Measurements from ENCODE around the gene ASRGL1.

GRCh38 chr11:62402226-62402959 lies 65.1 kb downstream of the ASRGL1 start:
- TF ChIP-seq PPARA (CRISPR knock-in tag; IDR thresholded peaks at IDR 0.05; ENCODE audit: borderline replicate concordance): no peak
- no peak for TF ChIP-seq PATZ1 (CRISPR knock-in tag; IDR thresholded peaks at IDR 0.05; ENCODE audit: borderline replicate concordance)
- TF ChIP-seq RARB (CRISPR knock-in tag; IDR thresholded peaks at IDR 0.05): no peak
- TF ChIP-seq TCF4 (CRISPR knock-in tag; IDR thresholded peaks at IDR 0.05; ENCODE audit: borderline replicate concordance): no peak
- TF ChIP-seq CSRNP3 (CRISPR knock-in tag; IDR thresholded peaks at IDR 0.05): no peak
- no peak for TF ChIP-seq ISL1 (CRISPR knock-in tag; IDR thresholded peaks at IDR 0.05)
- TF ChIP-seq TSHZ2 (CRISPR knock-in tag; IDR thresholded peaks at IDR 0.05): no peak
- TF ChIP-seq ARNTL (CRISPR knock-in tag; IDR thresholded peaks at IDR 0.05; ENCODE audit: borderline replicate concordance, low read depth): no peak
- no peak for TF ChIP-seq SNAI2 (CRISPR knock-in tag; IDR thresholded peaks at IDR 0.05)
- TF ChIP-seq ESRRG (CRISPR knock-in tag; IDR thresholded peaks at IDR 0.05): no peak
- no peak for TF ChIP-seq ZFP3 (CRISPR knock-in tag; IDR thresholded peaks at IDR 0.05)
- TF ChIP-seq POU6F1 (CRISPR knock-in tag; IDR thresholded peaks at IDR 0.05; ENCODE audit: borderline replicate concordance, low read depth): no peak
- no peak for TF ChIP-seq ZNF70 (CRISPR knock-in tag; IDR thresholded peaks at IDR 0.05)

Data from SK-N-SH treated with all-trans-retinoic acid at 6 μM for 48 hours (cell line).